Fibroblast of the aortic adventitia (primary cell): ENCODE measurements around the gene PPM1E. TPM values are rescaled to one million over a fixed set of nuclear protein-coding genes. Genes with fewer than 3 reads are reported as not detected.
"Not testable (repeated sequence)": the region's sequence is repeated elsewhere in the genome, so short reads cannot be mapped to it uniquely, and the experiment has no call there.

Experiments
- DNase-seq: peaks from one replicate; pipeline ENCODE4 v3.0.0-alpha.2; 2010; ENCODE audit warnings: low read depth
- H3K4me3 ChIP-seq: 2 replicates; pipeline ENCODE4 v1.5.1; 2011; ENCODE audit warnings: low read depth, mild to moderate bottlenecking, control low read depth, low read length, moderate library complexity
- CTCF ChIP-seq: IDR thresholded peaks from 2 replicates; pipeline ENCODE4 v1.5.1; 2011; ENCODE audit warnings: mild to moderate bottlenecking, low read length, control low read depth, inconsistent platforms; ENCODE audit not compliant: insufficient read depth
- total RNA-seq: library from RNA; depleted of rRNA; stranded (reverse); fragments of >200 nt; gene quantifications from 2 replicates; pipeline ENCODE4 v1.2.3, GENCODE V29; 2012; ENCODE audit warnings: low replicate concordance

The PPM1E gene
- total RNA-seq, 1 donor, result 0.45 TPM

GRCh38 chr17:58831780-58832179, 76.1 kb downstream of the PPM1E start:
- DNase-seq, result no peak
- H3K4me3 ChIP-seq, result no peak overlapping the region
- no peak for TF ChIP-seq CTCF

GRCh38 chr17:58832514-58832913, 76.9 kb downstream of the PPM1E start:
- DNase-seq, result no peak
- no peak overlapping the region for H3K4me3 ChIP-seq
- no peak for TF ChIP-seq CTCF

- H3K4me3 ChIP-seq, result no peak overlapping the region
- TF ChIP-seq CTCF, result no peak
- no peak for DNase-seq
Measured at GRCh38 chr17:58837699-58838098, 82.0 kb downstream of the PPM1E start.

GRCh38 chr17:58840820-58841612, 85.4 kb downstream of the PPM1E start:
- no peak for DNase-seq
- H3K4me3 ChIP-seq, result no peak overlapping the region
- TF ChIP-seq CTCF, result no peak

GRCh38 chr17:58846413-58846812, 90.8 kb downstream of the PPM1E start:
- DNase-seq, H3K4me3 ChIP-seq: not testable (repeated sequence)

- not testable (repeated sequence) for H3K4me3 ChIP-seq, DNase-seq
Measured at GRCh38 chr17:58850106-58850505, 94.5 kb downstream of the PPM1E start.

- no peak for TF ChIP-seq CTCF
- DNase-seq, result no peak
- no peak overlapping the region for H3K4me3 ChIP-seq
Measured at GRCh38 chr17:58865301-58865700, 109.6 kb downstream of the PPM1E start.

GRCh38 chr17:58870747-58871146, 115.1 kb downstream of the PPM1E start:
- no peak overlapping the region for H3K4me3 ChIP-seq
- no peak for DNase-seq
- TF ChIP-seq CTCF, result no peak
